ENCODE measurements around the gene ZNF438.

The ZNF438 gene

GRCh38 chr10:30847642-30848041, 184.0 kb downstream of the ZNF438 start:
- no peak overlapping the region for H3K4me3 ChIP-seq (ENCODE audit: low read depth, low read length)
- no peaks in the 10 kb centered on the region for H3K27me3 ChIP-seq
- no peaks in the 10 kb centered on the region; the same call in 1 of the 2 replicates for H3K4me1 ChIP-seq
- TF ChIP-seq CTCF (IDR thresholded peaks at IDR 0.05; ENCODE audit: low read depth, low read length), result no peak
- DNase-seq, result no peak
- H3K9me3 ChIP-seq, result no peaks in the 10 kb centered on the region
- H3K36me3 ChIP-seq, result no peaks in the 10 kb centered on the region

DNA sequence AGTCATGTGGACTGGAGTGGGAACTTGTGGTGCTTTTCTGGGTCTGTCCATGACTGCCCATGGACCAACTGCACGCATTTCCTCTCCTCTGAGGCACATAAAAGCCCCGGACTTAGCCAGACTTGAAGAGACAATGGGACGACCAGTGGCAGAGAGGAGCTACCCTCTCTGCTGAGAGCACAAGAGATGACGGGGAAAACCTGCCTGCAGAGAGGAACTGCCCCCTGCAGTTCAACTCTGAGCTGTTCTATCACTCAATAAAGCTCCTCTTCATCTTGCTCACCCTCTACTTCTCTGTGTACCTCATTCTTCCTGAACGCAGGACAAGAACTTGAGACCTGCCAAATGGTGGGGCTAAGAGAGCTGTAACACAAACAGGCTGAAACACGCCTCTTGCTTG, 184.5 kb downstream of the ZNF438 start:
- Histone ChIP-seq H3K4me3 (ENCODE audit: low read depth, low read length) (no peak overlapping the region), H3K4me1 (no peaks in the 10 kb centered on the region; the same call in 1 of the 2 replicates), H3K36me3 (no peaks in the 10 kb centered on the region), H3K9me3 (no peaks in the 10 kb centered on the region), H3K27me3 (no peaks in the 10 kb centered on the region)
- no peak for DNase-seq
- TF ChIP-seq CTCF (IDR thresholded peaks at IDR 0.05; ENCODE audit: low read depth, low read length), result no peak

DNA sequence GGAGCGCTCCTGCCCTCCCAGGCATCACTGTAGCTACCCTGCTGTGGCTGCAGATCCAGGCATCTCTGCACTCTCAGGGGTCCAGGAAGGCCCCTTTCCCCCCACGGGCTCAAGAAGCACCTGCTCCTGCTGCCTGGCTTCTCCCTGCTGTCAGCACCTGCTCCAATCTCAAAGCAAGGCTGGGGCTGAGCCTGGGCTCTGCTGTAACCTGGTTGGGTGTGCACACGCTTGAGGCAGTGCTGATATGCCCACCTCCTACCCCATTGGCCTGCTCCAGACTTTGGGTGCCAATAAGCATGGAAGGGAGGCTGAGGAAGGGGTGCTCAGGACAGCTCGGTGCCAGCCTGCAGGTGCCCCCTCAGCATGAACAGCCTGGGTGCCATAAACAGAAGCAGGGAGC, 185.0 kb downstream of the ZNF438 start:
- H3K4me3 ChIP-seq (ENCODE audit: low read depth, low read length), result no peak overlapping the region
- no peaks in the 10 kb centered on the region; the same call in 1 of the 2 replicates for H3K4me1 ChIP-seq
- H3K36me3 ChIP-seq, result no peaks in the 10 kb centered on the region
- DNase-seq, result no peak
- TF ChIP-seq CTCF (IDR thresholded peaks at IDR 0.05; ENCODE audit: low read depth, low read length), result no peak
- no peaks in the 10 kb centered on the region for H3K27me3 ChIP-seq
- no peaks in the 10 kb centered on the region for H3K9me3 ChIP-seq

DNA sequence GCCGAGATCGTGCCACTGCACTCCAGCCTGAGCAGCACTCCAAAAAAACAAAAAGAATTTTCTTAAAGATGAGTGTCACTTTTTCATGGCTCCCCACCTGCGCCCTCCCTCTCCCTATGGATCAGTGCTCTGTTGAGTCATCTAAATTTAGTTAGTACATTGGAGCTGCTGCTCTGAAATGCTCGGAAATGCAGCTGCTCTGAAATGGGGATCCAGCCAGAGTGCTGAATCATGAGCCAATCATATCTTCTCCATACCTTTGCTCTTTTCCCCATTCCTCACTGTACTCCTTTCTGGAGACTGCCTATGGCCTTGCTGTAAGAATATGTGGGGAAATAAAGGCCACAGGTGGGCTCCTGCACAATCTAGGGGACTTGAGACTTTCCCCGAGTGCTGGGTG, 188.8 kb downstream of the ZNF438 start:
- no peak for TF ChIP-seq CTCF (IDR thresholded peaks at IDR 0.05; ENCODE audit: low read depth, low read length)
- no peak for DNase-seq
- Histone ChIP-seq H3K36me3 (no peaks in the 10 kb centered on the region), H3K27me3 (no peaks in the 10 kb centered on the region), H3K4me3 (ENCODE audit: low read depth, low read length) (no peak overlapping the region), H3K9me3 (no peaks in the 10 kb centered on the region), H3K4me1 (no peaks in the 10 kb centered on the region)

DNA sequence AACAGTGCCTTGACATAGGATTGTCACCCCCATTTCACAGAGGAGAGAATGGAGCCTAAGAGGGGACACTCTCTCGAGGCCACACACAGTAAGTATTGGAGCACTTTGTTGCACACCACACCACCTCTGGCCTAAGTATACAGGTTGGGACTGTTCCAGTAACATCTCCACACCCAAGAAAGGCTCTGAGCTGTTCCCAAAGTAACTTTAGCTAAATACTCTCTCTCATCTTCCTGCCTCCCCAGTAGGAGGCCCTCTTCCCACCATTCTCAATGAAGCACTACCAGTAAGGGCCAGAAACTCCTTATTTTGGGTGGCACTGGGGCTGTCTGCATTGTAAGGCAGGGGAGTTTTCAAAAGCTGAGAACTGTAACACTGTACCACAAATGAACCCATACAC, 189.5 kb downstream of the ZNF438 start:
- Histone ChIP-seq H3K27me3 (no peaks in the 10 kb centered on the region), H3K4me3 (ENCODE audit: low read depth, low read length) (no peak overlapping the region), H3K9me3 (no peaks in the 10 kb centered on the region), H3K36me3 (no peaks in the 10 kb centered on the region), H3K4me1 (no peaks in the 10 kb centered on the region)
- no peak for DNase-seq
- no peak for TF ChIP-seq CTCF (IDR thresholded peaks at IDR 0.05; ENCODE audit: low read depth, low read length)

- DNase-seq, result no peak
- no peaks in the 10 kb centered on the region for H3K27me3 ChIP-seq
- no peak for TF ChIP-seq CTCF (IDR thresholded peaks at IDR 0.05; ENCODE audit: low read depth, low read length)
These were observed 191.1 kb downstream of the ZNF438 start for GRCh38 chr10:30840395-30841050.

More at GRCh38 chr10:30840395-30841050, 191.1 kb downstream of the ZNF438 start:
- H3K4me1 ChIP-seq, result no peaks in the 10 kb centered on the region
- H3K9me3 ChIP-seq, result no peaks in the 10 kb centered on the region
- H3K36me3 ChIP-seq, result no peaks in the 10 kb centered on the region
- H3K4me3 ChIP-seq (ENCODE audit: low read depth, low read length), result no peak overlapping the region

Data from BE2C (cell line).